ENCODE data around the gene CXCL14. TPM values are rescaled to one million over a fixed set of nuclear protein-coding genes. Genes with fewer than 3 reads are reported as not detected.

CXCL14 gene
- total and polyA plus RNA-seq, 2 donors (not counting 1 experiment from before 2014, with no cell fraction given), result not detected

DNA sequence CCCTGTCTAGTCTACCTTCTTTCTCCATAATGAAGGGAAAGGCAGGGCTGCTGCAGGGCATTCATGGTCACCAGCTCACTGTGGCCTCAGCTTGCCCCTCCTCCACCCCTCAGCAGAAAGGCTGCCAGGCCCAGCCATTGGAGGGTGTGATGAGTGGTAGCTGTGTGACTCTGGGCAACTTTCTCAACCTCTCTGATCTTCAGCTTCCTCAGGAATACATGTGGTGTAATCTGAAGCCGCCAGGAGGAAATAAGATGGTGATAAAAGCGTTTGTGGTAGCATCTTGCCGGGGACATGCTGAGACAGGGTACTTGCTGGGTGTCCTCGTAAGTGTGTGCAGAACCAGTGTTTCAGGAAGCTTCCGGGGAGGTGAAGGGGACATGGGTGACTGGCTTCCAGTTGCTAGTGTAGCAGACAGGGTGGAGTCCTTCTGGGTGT, 9.8 kb downstream of the CXCL14 start:
- H3K27ac Mint-ChIP-seq, result no peak overlapping the region
- no peaks in the 10 kb centered on the region for H3K36me3 ChIP-seq (replicated peaks in 1 of 2; ENCODE audit: control extremely low read depth in 1 of 2, control insufficient read depth in 1 of 2, extremely low read depth in 1 of 2, insufficient read depth in 2 of 2, low read length in 1 of 2)
- 80% methylated on average over 5 of the region's 5 CpGs for WGBS (ENCODE audit: insufficient coverage)

DNA sequence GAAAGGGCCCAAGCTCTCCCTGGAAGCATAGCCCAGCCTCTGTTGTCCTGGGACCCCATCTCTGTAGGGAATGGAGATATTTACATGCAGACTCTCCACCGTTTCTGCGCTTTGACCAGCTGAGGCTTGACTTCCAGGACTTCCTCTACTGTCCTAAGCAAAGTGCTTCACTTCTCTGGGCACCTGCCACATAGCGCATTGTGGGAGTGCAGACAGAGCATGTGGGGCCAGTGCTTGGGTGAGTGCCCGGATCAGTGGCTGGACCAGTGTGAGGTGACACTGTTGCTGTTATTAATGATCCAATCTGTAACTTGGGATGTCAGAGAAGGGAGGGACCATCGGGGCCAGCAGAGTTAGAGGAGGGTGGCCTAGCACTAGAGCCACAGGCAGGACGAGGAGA, 10.5 kb downstream of the CXCL14 start:
- Histone ChIP-seq H3K27me3 (replicated peaks in 1 of 4; ENCODE audit: control extremely low read depth in 1 of 4, control insufficient read depth in 3 of 4, insufficient read depth in 4 of 4, low read length in 3 of 4) (peaks cover 0 to 10% (median 0%) of the 10 kb centered on the region in 4 experiments), H3K4me1 (ENCODE audit: control insufficient read depth in 2 of 2, insufficient read depth in 2 of 2, low read length in 2 of 2) (no peaks in the 10 kb centered on the region), H4K20me1 (ENCODE audit: control insufficient read depth, insufficient read depth, low read length, poor library complexity, severe bottlenecking) (no peaks in the 10 kb centered on the region), H3K27ac (ENCODE audit: low read length in 2 of 2) (no peak overlapping the region), H3K9ac (ENCODE audit: low read length) (no peak overlapping the region), H3K9me3 (ENCODE audit: control extremely low read depth in 1 of 3, control insufficient read depth in 2 of 3, insufficient read depth in 1 of 3, low read length in 2 of 3) (no peaks in the 10 kb centered on the region), H3K79me2 (ENCODE audit: control insufficient read depth, insufficient read depth, low read length) (no peaks in the 10 kb centered on the region), H3K4me2 (replicated peaks; ENCODE audit: low read depth, low read length, poor library complexity, severe bottlenecking) (no peak overlapping the region), H3K36me3 (replicated peaks in 1 of 2; ENCODE audit: control extremely low read depth in 1 of 2, control insufficient read depth in 1 of 2, extremely low read depth in 1 of 2, insufficient read depth in 2 of 2, low read length in 1 of 2) (no peaks in the 10 kb centered on the region), H3K4me3 (ENCODE audit: control extremely low read depth in 1 of 5, extremely low read depth in 1 of 5, insufficient read depth in 1 of 5, low read depth in 2 of 5, low read length in 4 of 5) (no peak overlapping the region), H2AFZ (ENCODE audit: insufficient read depth, low read depth, low read length, poor library complexity, severe bottlenecking) (no peak overlapping the region)
- Mint-ChIP-seq H3K27me3 (peaks cover 20% of the 10 kb centered on the region), H3K27ac (no peak overlapping the region), H3K9me3 (ENCODE audit: insufficient read depth) (no peaks in the 10 kb centered on the region), H3K4me3 (no peak overlapping the region), H3K4me1 (no peaks in the 10 kb centered on the region)
- WGBS (ENCODE audit: insufficient coverage), result 82% methylated on average over 5 of the region's 6 CpGs
- ATAC-seq (ENCODE audit: low read depth), result no peak
- TF ChIP-seq EZH2 (IDR thresholded peaks at IDR 0.05; ENCODE audit: borderline replicate concordance, insufficient read depth, low read depth, low read length, poor library complexity, severe bottlenecking), result no peak
- TF ChIP-seq, protein P1, sequence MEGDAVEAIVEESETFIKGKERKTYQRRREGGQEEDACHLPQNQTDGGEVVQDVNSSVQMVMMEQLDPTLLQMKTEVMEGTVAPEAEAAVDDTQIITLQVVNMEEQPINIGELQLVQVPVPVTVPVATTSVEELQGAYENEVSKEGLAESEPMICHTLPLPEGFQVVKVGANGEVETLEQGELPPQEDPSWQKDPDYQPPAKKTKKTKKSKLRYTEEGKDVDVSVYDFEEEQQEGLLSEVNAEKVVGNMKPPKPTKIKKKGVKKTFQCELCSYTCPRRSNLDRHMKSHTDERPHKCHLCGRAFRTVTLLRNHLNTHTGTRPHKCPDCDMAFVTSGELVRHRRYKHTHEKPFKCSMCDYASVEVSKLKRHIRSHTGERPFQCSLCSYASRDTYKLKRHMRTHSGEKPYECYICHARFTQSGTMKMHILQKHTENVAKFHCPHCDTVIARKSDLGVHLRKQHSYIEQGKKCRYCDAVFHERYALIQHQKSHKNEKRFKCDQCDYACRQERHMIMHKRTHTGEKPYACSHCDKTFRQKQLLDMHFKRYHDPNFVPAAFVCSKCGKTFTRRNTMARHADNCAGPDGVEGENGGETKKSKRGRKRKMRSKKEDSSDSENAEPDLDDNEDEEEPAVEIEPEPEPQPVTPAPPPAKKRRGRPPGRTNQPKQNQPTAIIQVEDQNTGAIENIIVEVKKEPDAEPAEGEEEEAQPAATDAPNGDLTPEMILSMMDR (IDR thresholded peaks at IDR 0.05), result no peak
- no peak for DNase-seq
- CTCF ChIA-PET, result interaction anchor here (1.0 to 4.1 kb wide), 3 partner anchors 8 to 104 kb away, joined by 3 to 67 read pairs (median 4); no protein-coding TSS in a partner anchor
- POLR2A ChIA-PET, result no interaction called here
- intact Hi-C loops (cut with micrococcal nuclease), result no loop called here

More for the DNA sequence above, 9.8 kb downstream of the CXCL14 start:
- no peak overlapping the region for H3K27ac ChIP-seq (ENCODE audit: low read length in 2 of 2)
- ATAC-seq (ENCODE audit: low read depth) (no peak), DNase-seq (no peak)
- no peak overlapping the region for H2AFZ ChIP-seq (ENCODE audit: insufficient read depth, low read depth, low read length, poor library complexity, severe bottlenecking)
- no peaks in the 10 kb centered on the region for H3K9me3 ChIP-seq (ENCODE audit: control extremely low read depth in 1 of 3, control insufficient read depth in 2 of 3, insufficient read depth in 1 of 3, low read length in 2 of 3)
- no peak overlapping the region for H3K4me2 ChIP-seq (replicated peaks; ENCODE audit: low read depth, low read length, poor library complexity, severe bottlenecking)
- no peak for TF ChIP-seq EZH2 (IDR thresholded peaks at IDR 0.05; ENCODE audit: borderline replicate concordance, insufficient read depth, low read depth, low read length, poor library complexity, severe bottlenecking)
- TF ChIP-seq, protein P1 (IDR thresholded peaks at IDR 0.05), result no peak
- H3K27me3 ChIP-seq (replicated peaks in 1 of 4; ENCODE audit: control extremely low read depth in 1 of 4, control insufficient read depth in 3 of 4, insufficient read depth in 4 of 4, low read length in 3 of 4), result peaks cover 0 to 10% (median 0%) of the 10 kb centered on the region in 4 experiments
- no peaks in the 10 kb centered on the region for H4K20me1 ChIP-seq (ENCODE audit: control insufficient read depth, insufficient read depth, low read length, poor library complexity, severe bottlenecking)
- Mint-ChIP-seq H3K4me3 (no peak overlapping the region), H3K4me1 (no peaks in the 10 kb centered on the region), H3K27me3 (peaks cover 20% of the 10 kb centered on the region), H3K9me3 (ENCODE audit: insufficient read depth) (no peaks in the 10 kb centered on the region)
- H3K79me2 ChIP-seq (ENCODE audit: control insufficient read depth, insufficient read depth, low read length), result no peaks in the 10 kb centered on the region
- CTCF ChIA-PET, result interaction anchor here (1.0 kb wide), 1 partner anchor 9 kb away, joined by 4 read pairs; no protein-coding TSS in a partner anchor
- POLR2A ChIA-PET, result no interaction called here
- no peak overlapping the region for H3K4me3 ChIP-seq (ENCODE audit: control extremely low read depth in 1 of 5, extremely low read depth in 1 of 5, insufficient read depth in 1 of 5, low read depth in 2 of 5, low read length in 4 of 5)
- H3K9ac ChIP-seq (ENCODE audit: low read length), result no peak overlapping the region
- intact Hi-C loops (cut with micrococcal nuclease), result no loop called here
- no peaks in the 10 kb centered on the region for H3K4me1 ChIP-seq (ENCODE audit: control insufficient read depth in 2 of 2, insufficient read depth in 2 of 2, low read length in 2 of 2)

Measured in B cell (primary cell).